GM13977 (cell line): ENCODE results near the gene MFAP3.

Experiments used
- DNase-seq: peaks from one replicate; pipeline ENCODE4 v3.0.0; 2012; ENCODE audit warnings: low spot score
- CTCF ChIP-seq: IDR thresholded peaks from 2 replicates; pipeline ENCODE4 v1.5.1; 2012; ENCODE audit warnings: mild to moderate bottlenecking, control low read depth; ENCODE audit not compliant: insufficient read depth; ENCODE audit errors: extremely low read depth, missing control alignments
- in situ Hi-C: fragments of 300-500 bp; cut with MboI; formaldehyde crosslinking; loops from one replicate; pipeline ENCODE4 v1.12.0; 2022; ENCODE audit warnings: low sequenced_read_pairs, low pct_unique_long_range_greater_than_20kb, mixed read lengths, inconsistent platforms; ENCODE audit not compliant: unreplicated experiment

The MFAP3 gene

GRCh38 chr5:154093142-154093532 is 54.4 kb downstream of the MFAP3 start:
- DNase-seq, result no peak
- in situ Hi-C loops, result no loop called here
- TF ChIP-seq CTCF, result no peak

DNA sequence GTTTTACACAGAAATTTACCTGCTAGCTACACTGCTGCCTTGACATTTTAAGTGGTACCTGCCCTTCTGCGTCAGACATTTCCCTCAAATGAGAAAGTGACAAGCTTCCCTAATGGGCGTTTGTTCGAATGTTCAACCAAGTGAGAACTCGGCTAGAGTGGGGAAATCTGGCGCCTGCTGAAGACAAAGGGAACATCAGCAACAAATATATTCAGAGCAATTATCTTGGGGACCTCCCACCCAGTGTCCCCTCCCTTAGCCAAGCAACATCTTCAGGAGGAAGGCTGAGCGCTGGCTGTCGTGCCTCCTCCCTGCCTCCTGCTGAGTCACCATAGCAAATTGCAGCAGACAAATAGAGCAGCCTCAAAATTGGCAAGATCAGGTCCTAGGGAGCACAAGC is 57.1 kb downstream of the MFAP3 start:
- no peak for TF ChIP-seq CTCF
- no peak for DNase-seq
- in situ Hi-C loops, result no loop called here

GRCh38 chr5:154097031-154097430 is 58.3 kb downstream of the MFAP3 start:
- no peak for TF ChIP-seq CTCF
- in situ Hi-C loops, result no loop called here
- DNase-seq, result no peak

- no peak for TF ChIP-seq CTCF
- in situ Hi-C loops, result no loop called here
- no peak for DNase-seq
These were observed 59.7 kb downstream of the MFAP3 start for GRCh38 chr5:154098465-154098864.

GRCh38 chr5:154101184-154101583 is 62.4 kb downstream of the MFAP3 start:
- DNase-seq, result no peak
- no peak for TF ChIP-seq CTCF
- in situ Hi-C loops, result no loop called here

DNA sequence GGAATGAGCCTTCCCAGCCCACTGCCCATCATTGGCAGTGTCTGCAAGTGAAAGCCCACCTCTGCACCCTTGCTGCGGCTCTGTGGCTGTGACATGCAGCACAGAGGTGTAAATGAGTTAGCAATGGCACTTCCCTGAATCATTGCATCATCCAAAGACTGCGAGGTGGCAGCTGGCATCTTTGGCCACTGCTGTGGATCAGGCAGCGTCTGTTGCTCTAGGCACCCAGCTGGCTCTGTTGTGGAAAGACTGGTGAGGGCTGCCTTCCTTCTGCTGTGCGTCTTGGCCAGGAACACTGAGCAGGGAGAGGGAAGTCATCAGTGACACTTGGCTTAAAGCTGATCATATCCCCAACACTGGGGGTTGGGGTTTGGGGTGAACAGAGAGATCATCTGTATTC is 64.5 kb downstream of the MFAP3 start:
- in situ Hi-C loops, result no loop called here
- TF ChIP-seq CTCF, result no peak
- no peak for DNase-seq
